ENCODE data around the gene TECTB. TPM values are rescaled to one million over a fixed set of nuclear protein-coding genes. Genes with fewer than 3 reads are reported as not detected.
A peak's percentile ranks its signal among the peaks of the same experiment; 100 is the strongest.

TECTB gene
- total and polyA plus RNA-seq, 8 donors, result not detected

GRCh38 chr10:112286837-112287818 is 3.9 kb downstream of the TECTB start:
- intact Hi-C loops (cut with DNase I), result no loop called here
- ATAC-seq, result no peak
- no peak for TF ChIP-seq CTCF (IDR thresholded peaks at IDR 0.05)

GRCh38 chr10:112287844-112288243 is 4.6 kb downstream of the TECTB start:
- no peak for FAIRE-seq

More at GRCh38 chr10:112286837-112287818, 3.9 kb downstream of the TECTB start:
- FAIRE-seq (no peak), DNase-seq (no peak)
- H3K9me3 ChIP-seq, result no peaks in the 10 kb centered on the region
- no peaks in the 10 kb centered on the region for H3K27me3 ChIP-seq
- 64 to 71% methylated on average over 8 of the region's 8 CpGs for WGBS, 2 donors
- no peak overlapping the region for H3K27ac ChIP-seq
- no peak overlapping the region for H3K4me3 ChIP-seq
- H3K4me1 ChIP-seq, result no peaks in the 10 kb centered on the region
- no peaks in the 10 kb centered on the region for H3K36me3 ChIP-seq

DNA sequence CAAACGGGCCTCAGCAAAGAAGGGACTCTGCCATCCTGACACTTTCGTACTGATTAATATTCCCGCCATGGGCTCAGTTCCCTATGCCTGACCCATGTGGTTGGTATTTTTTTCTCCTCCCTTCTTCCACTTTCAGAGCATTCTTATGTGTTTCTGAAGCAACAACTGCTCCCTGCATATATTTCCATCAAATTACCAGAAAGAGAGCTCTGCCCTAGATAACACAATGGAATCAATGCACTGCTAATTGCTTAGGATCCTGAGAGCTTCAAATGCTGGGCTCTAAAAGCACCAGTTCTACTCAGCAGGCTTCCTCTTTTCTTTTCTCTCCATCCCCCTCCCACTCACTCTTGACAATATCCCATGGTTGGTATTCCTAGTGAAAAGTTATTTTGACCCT is 5.3 kb downstream of the TECTB start:
- intact Hi-C loops (cut with DNase I), result no loop called here
- Histone ChIP-seq H3K36me3 (no peaks in the 10 kb centered on the region), H3K9me3 (no peaks in the 10 kb centered on the region), H3K4me1 (no peaks in the 10 kb centered on the region), H3K4me3 (no peak overlapping the region), H3K27me3 (no peaks in the 10 kb centered on the region), H3K27ac (no peak overlapping the region)
- DNase-seq (no peak), ATAC-seq (no peak), FAIRE-seq (no peak)
- WGBS, 2 donors, result 64 to 65% methylated on average over 3 of the region's 3 CpGs
- no peak for TF ChIP-seq CTCF (IDR thresholded peaks at IDR 0.05)

More at GRCh38 chr10:112287844-112288243, 4.6 kb downstream of the TECTB start:
- intact Hi-C loops (cut with DNase I), result no loop called here
- no peaks in the 10 kb centered on the region for H3K4me1 ChIP-seq
- TF ChIP-seq CTCF (IDR thresholded peaks at IDR 0.05), result no peak
- no peak overlapping the region for H3K27ac ChIP-seq
- DNase-seq (no peak), ATAC-seq (peak in 1 of 4 donors; percentile 12)
- no peaks in the 10 kb centered on the region for H3K27me3 ChIP-seq
- 77 to 83% methylated on average over 8 of the region's 8 CpGs for WGBS, 2 donors
- H3K4me3 ChIP-seq, result no peak overlapping the region
- no peaks in the 10 kb centered on the region for H3K36me3 ChIP-seq
- no peaks in the 10 kb centered on the region for H3K9me3 ChIP-seq

DNA sequence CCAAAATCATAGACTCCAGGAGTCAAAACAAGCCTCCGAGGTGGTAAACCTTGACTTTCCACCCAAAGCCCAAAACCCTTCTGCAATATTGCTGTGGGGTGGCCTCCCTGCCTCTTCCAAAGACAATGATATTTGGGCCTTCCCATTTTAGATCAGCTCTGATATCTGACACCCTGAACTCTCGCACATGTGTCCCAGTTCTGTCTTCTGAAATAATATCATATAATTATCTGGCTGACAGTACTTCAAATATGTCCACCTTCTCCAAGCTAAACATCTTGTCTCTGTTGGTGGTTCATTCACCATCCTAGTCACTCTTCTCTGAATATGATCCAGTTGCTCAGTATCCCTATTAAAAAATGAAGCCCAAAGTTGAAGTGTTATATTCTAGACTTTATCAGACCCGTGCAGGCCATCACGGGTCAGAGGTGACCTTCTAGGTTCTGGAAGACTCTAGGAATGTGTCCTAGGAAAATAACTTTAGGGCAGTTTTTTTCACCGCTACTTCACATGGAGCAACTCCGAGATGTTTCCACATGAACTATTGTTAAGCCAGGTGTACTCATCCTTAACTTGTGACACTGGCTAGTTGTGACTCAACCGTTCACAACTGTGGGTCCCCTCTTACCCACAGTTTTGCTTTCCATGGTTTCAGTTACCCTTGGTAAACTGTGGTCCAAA is 6.3 kb downstream of the TECTB start:
- WGBS, 2 donors, result 74 to 81% methylated on average over 7 of the region's 7 CpGs
- intact Hi-C loops (cut with DNase I), result no loop called here
- H3K9me3 ChIP-seq, result no peaks in the 10 kb centered on the region
- no peaks in the 10 kb centered on the region for H3K4me1 ChIP-seq
- no peak for TF ChIP-seq CTCF (IDR thresholded peaks at IDR 0.05)
- H3K27ac ChIP-seq, result no peak overlapping the region
- ATAC-seq, result no peak
- no peak for DNase-seq
- no peaks in the 10 kb centered on the region for H3K27me3 ChIP-seq
- FAIRE-seq, result no peak
- no peaks in the 10 kb centered on the region for H3K36me3 ChIP-seq
- H3K4me3 ChIP-seq, result no peak overlapping the region

Data from pancreas (tissue), 10 donors.